ENCODE data around the gene HLA-DOB. TPM values are rescaled to one million over a fixed set of nuclear protein-coding genes. Genes with fewer than 3 reads are reported as not detected.

HLA-DOB gene
- total and polyA plus RNA-seq, 10 of the 15 experiments (the other 5 are each of a cell fraction or from before 2014, with no cell fraction given) = 27.4 to 79.1 (median 37.0) TPM

DNA sequence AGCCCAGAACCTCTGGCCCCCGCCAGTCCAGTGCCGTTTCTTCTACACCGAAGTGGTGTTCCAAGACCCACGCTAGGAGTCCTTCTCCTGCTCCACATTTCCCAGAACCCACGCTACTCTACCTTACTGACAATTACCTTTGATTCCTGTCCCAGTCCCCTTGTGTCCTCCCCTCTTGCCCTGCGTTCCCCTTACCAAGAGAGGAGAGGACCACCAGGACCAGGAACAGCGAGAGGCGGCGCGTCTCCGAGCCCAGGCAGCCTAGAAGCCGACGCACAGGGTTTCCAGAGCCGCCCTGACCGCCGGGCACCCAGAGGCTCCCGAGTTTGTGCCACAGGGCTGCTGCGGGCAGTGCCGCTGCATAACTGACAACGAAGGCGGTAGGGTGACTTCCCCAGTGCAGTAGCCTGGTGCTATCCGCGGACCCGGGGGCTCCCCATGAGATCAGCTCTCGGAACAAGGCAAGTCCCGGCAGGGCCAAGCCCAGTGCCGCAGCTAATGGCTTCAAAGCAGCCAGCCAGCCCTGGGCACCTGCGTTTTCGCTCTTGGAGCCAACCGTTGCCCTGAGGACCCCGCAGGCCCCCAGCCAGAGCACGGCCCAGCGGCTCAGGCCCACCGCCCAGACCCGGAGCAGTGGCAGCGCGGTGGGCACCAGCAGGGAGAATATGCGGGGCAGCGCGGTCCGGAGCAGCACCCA is 36.2 kb upstream of the HLA-DOB start:
- no TSS peak for BruUV-seq (replicated peaks)
- Histone ChIP-seq H3K9ac (ENCODE audit: control insufficient read depth, insufficient read depth, low read length) (peak overlapping the region; percentile 99), H2AFZ (ENCODE audit: control insufficient read depth, low read depth, low read length) (no peak overlapping the region; the same call in 1 of the 2 replicates), H3K4me3 (peak overlapping the region; percentile 88), H3K27ac (ENCODE audit: control insufficient read depth, insufficient read depth) (peak overlapping the region; percentile 100), H3K79me2 (ENCODE audit: control insufficient read depth, insufficient read depth, low read length) (peaks cover 92% of the 10 kb centered on the region), H3K4me1 (ENCODE audit: control insufficient read depth, insufficient read depth, low read length) (peaks cover 38% of the 10 kb centered on the region), H3K9me3 (replicated peaks; ENCODE audit: control insufficient read depth, insufficient read depth, low read length) (no peaks in the 10 kb centered on the region), H3K27me3 (replicated peaks in 1 of 2; ENCODE audit: control insufficient read depth in 2 of 2, insufficient read depth in 2 of 2, low read length in 1 of 2) (no peaks in the 10 kb centered on the region), H3K4me2 (ENCODE audit: control insufficient read depth, insufficient read depth) (peak overlapping the region; percentile 96), H4K20me1 (ENCODE audit: control insufficient read depth, insufficient read depth) (no peaks in the 10 kb centered on the region), H3K36me3 (ENCODE audit: control insufficient read depth in 2 of 2, insufficient read depth in 2 of 2, low read length in 1 of 2) (peaks cover 6 to 40% of the 10 kb centered on the region in 2 experiments)
- ChIA-PET RAD21 (ENCODE audit: unreplicated experiment) (interaction anchor here (0.8 to 7.7 kb wide), 13 partner anchors 11 to 657 kb away, joined by 3 to 269 read pairs (median 4); partner anchors contain the start of genes HLA-DMA, HLA-DOB, HLA-DPA1 and PSMB8), POLR2A (interaction anchor here (0.7 to 8.1 kb wide), 18 partner anchors 9 to 663 kb away, joined by 3 to 357 read pairs (median 6); partner anchors contain the start of genes HLA-DMA, HLA-DMB, HLA-DPA1 and PBX2), CTCF (interaction anchor here (0.9 to 8.0 kb wide), 9 partner anchors 11 to 161 kb away, joined by 3 to 299 read pairs (median 9); partner anchors contain the start of genes HLA-DMA, PSMB8 and TAP2), SMC1A (ENCODE audit: uncharacterized antibody, unreplicated experiment) (interaction anchor here (0.6 to 7.5 kb wide), 10 partner anchors 8 to 413 kb away, joined by 3 to 131 read pairs (median 4); partner anchors contain the start of genes HLA-DRA, PSMB8 and TAP2)
- in situ Hi-C loops (cut with MboI) (no loop called here), intact Hi-C loops (cut with micrococcal nuclease; ENCODE audit: unreplicated experiment) (loop anchor here (1.0 to 10.0 kb wide), 3 partner anchors 9 to 248 kb away; partner anchors contain the start of genes PSMB8 and TAP2)
- WGBS (ENCODE audit: insufficient coverage, insufficient replicate concordance, low lambda C conversion rate, missing lambda C conversion rate) = under 1% methylated on average over 39 of the region's 41 CpGs
- no peak for DNase-seq (ENCODE audit: low read depth, low spot score)
- no peak for FAIRE-seq
- ATAC-seq = peak; percentile 63
- TF ChIP-seq JUND (IDR thresholded peaks at IDR 0.05; ENCODE audit: low read depth, low read length) = 0 out of 2 replicates have a peak, but pooled peaks have one; percentile 46
- no peak for TF ChIP-seq ESRRA (IDR thresholded peaks at IDR 0.05; ENCODE audit: low read length)
- TF ChIP-seq, protein P1, sequence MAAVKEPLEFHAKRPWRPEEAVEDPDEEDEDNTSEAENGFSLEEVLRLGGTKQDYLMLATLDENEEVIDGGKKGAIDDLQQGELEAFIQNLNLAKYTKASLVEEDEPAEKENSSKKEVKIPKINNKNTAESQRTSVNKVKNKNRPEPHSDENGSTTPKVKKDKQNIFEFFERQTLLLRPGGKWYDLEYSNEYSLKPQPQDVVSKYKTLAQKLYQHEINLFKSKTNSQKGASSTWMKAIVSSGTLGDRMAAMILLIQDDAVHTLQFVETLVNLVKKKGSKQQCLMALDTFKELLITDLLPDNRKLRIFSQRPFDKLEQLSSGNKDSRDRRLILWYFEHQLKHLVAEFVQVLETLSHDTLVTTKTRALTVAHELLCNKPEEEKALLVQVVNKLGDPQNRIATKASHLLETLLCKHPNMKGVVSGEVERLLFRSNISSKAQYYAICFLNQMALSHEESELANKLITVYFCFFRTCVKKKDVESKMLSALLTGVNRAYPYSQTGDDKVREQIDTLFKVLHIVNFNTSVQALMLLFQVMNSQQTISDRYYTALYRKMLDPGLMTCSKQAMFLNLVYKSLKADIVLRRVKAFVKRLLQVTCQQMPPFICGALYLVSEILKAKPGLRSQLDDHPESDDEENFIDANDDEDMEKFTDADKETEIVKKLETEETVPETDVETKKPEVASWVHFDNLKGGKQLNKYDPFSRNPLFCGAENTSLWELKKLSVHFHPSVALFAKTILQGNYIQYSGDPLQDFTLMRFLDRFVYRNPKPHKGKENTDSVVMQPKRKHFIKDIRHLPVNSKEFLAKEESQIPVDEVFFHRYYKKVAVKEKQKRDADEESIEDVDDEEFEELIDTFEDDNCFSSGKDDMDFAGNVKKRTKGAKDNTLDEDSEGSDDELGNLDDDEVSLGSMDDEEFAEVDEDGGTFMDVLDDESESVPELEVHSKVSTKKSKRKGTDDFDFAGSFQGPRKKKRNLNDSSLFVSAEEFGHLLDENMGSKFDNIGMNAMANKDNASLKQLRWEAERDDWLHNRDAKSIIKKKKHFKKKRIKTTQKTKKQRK (IDR thresholded peaks at IDR 0.05; ENCODE audit: low read depth, low read length) = no peak
- TF ChIP-seq ATF7 (IDR thresholded peaks at IDR 0.05; ENCODE audit: low read depth) = no peak
- TF ChIP-seq SIX5 (IDR thresholded peaks at IDR 0.05; ENCODE audit: low read depth, low read length, severe bottlenecking) = no peak
- no peak for TF ChIP-seq SREBF2 (IDR thresholded peaks at IDR 0.05; ENCODE audit: low read length)
- no peak for TF ChIP-seq SUZ12 (IDR thresholded peaks at IDR 0.05; ENCODE audit: unreplicated experiment)
- peak; percentile 66; the same call in 1 of the 2 replicates for TF ChIP-seq DPF2 (IDR thresholded peaks at IDR 0.05)
- no peak for TF ChIP-seq USF2 (IDR thresholded peaks at IDR 0.05; ENCODE audit: borderline replicate concordance, low read depth, low read length)
- TF ChIP-seq SMAD1 (IDR thresholded peaks at IDR 0.05; ENCODE audit: low read depth, partially characterized antibody) = no peak
- no peak for TF ChIP-seq CBX3 (IDR thresholded peaks at IDR 0.05; ENCODE audit: borderline replicate concordance, low read depth)
- peak; percentile 12; the same call in 1 of the 2 replicates for TF ChIP-seq HDGF (IDR thresholded peaks at IDR 0.05)
- TF ChIP-seq, protein P2, sequence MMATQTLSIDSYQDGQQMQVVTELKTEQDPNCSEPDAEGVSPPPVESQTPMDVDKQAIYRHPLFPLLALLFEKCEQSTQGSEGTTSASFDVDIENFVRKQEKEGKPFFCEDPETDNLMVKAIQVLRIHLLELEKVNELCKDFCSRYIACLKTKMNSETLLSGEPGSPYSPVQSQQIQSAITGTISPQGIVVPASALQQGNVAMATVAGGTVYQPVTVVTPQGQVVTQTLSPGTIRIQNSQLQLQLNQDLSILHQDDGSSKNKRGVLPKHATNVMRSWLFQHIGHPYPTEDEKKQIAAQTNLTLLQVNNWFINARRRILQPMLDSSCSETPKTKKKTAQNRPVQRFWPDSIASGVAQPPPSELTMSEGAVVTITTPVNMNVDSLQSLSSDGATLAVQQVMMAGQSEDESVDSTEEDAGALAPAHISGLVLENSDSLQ (IDR thresholded peaks at IDR 0.05) = no peak
- TF ChIP-seq EGR1 (IDR thresholded peaks at IDR 0.05; ENCODE audit: borderline replicate concordance in 1 of 2, low read depth in 2 of 2, low read length in 2 of 2) = no peak
- no peak for TF ChIP-seq RCOR1 (conservative IDR thresholded peaks at IDR 0.05; ENCODE audit: low read depth, low read length)
- no peak for TF ChIP-seq IRF4 (IDR thresholded peaks at IDR 0.05; ENCODE audit: low read depth, low read length)

All from GM12878 (cell line).